CD4-positive, alpha-beta memory T cell (primary cell): ENCODE data around the gene PBX3. TPM values are rescaled to one million over a fixed set of nuclear protein-coding genes. Genes with fewer than 3 reads are reported as not detected.

Experiments
- CTCF ChIA-PET: fragments of 350-600 bp; sonication (Branson Sonifier 250); formaldehyde crosslinking; loops from one replicate; lab custom pipeline; 2021; ENCODE audit warnings: inconsistent platforms; ENCODE audit not compliant: partially characterized antibody; lab: Charles Lee
- POLR2A ChIA-PET: fragments of 350-600 bp; sonication (Branson Sonifier 250); formaldehyde crosslinking; loops from one replicate; lab custom pipeline; 2021; ENCODE audit not compliant: partially characterized antibody; lab: Charles Lee
- DNase-seq, 5 donors: peaks; one replicate each; pipeline versions ENCODE4 v3.0.0 to v3.0.0-alpha.2; 2020 to 2022; ENCODE audit warnings: mixed read lengths in 1 of 5
- H3K27ac ChIP-seq: one replicate; pipeline ENCODE4 v1.7.0; 2013; ENCODE audit warnings: low read depth, low read length
- H3K27me3 ChIP-seq: 2 replicates; pipeline ENCODE4 v1.7.0; 2013; ENCODE audit warnings: mild to moderate bottlenecking, low read length, moderate library complexity; ENCODE audit not compliant: insufficient read depth
- H3K36me3 ChIP-seq: 2 replicates; pipeline ENCODE4 v1.7.0; 2013; ENCODE audit warnings: mild to moderate bottlenecking, low read length, moderate library complexity; ENCODE audit not compliant: insufficient read depth
- H3K4me1 ChIP-seq: 2 replicates; pipeline ENCODE4 v1.7.0; 2013; ENCODE audit warnings: mild to moderate bottlenecking, low read length, moderate library complexity; ENCODE audit not compliant: insufficient read depth
- H3K4me3 ChIP-seq, 2 donors: one replicate each; pipeline ENCODE4 v1.7.0; 2013; ENCODE audit warnings: low read length in 2 of 2, mild to moderate bottlenecking in 1 of 2
- H3K9me3 ChIP-seq, 2 donors: one replicate each; pipeline ENCODE4 v1.7.0; 2013; ENCODE audit warnings: low read length in 2 of 2, control low read depth in 1 of 2; ENCODE audit not compliant: control insufficient read depth in 1 of 2
- H3K27ac Mint-ChIP-seq, 7 donors: one replicate each; pipeline ENCODE4 v1.8.0; 2020 to 2021; ENCODE audit warnings: mixed read lengths in 7 of 7, mild to moderate bottlenecking in 6 of 7, inconsistent platforms in 3 of 7, moderate library complexity in 3 of 7
- H3K27me3 Mint-ChIP-seq, 2 donors: one replicate each; pipeline ENCODE4 v1.8.0; 2020 to 2021; ENCODE audit warnings: mixed read lengths in 2 of 2
- H3K36me3 Mint-ChIP-seq, 2 donors: one replicate each; pipeline ENCODE4 v1.8.0; 2020 to 2021; ENCODE audit warnings: mixed read lengths in 2 of 2, inconsistent platforms in 1 of 2, mild to moderate bottlenecking in 1 of 2
- H3K4me1 Mint-ChIP-seq, 4 donors: one replicate each; pipeline ENCODE4 v1.8.0; 2020 to 2021; ENCODE audit warnings: mixed read lengths in 4 of 4, mild to moderate bottlenecking in 1 of 4
- H3K4me3 Mint-ChIP-seq, 8 donors: one replicate each; pipeline ENCODE4 v1.8.0; 2020 to 2021; ENCODE audit warnings: mixed read lengths in 8 of 8, mild to moderate bottlenecking in 7 of 8, moderate library complexity in 6 of 8, inconsistent platforms in 3 of 8
- H3K9me3 Mint-ChIP-seq, 8 donors: one replicate each; pipeline ENCODE4 v1.8.0; 2020 to 2021; ENCODE audit warnings: mixed read lengths in 8 of 8, mild to moderate bottlenecking in 5 of 8, inconsistent platforms in 3 of 8, moderate library complexity in 1 of 8
- intact Hi-C: fragments of 100-400 bp; cut with micrococcal nuclease; formaldehyde crosslinking; loops from one replicate; pipeline ENCODE4 v1.15.1; 2023
- polyA plus RNA-seq, 2 donors: library from polyadenylated mRNA; unstranded; fragments of 300-500 nt; fragmentation: Illumina TruSeq; gene quantifications; one replicate each; pipeline ENCODE4 v1.2.3, GENCODE V29; 2021
- total RNA-seq, 2 experiments: library from RNA; stranded (reverse); gene quantifications; one replicate each; pipeline ENCODE4 v1.2.3, GENCODE V29; 2021

The PBX3 gene
- total and polyA plus RNA-seq, 4 experiments from 2014 or later, result 2.2 to 17.0 (median 10.4) TPM

DNA sequence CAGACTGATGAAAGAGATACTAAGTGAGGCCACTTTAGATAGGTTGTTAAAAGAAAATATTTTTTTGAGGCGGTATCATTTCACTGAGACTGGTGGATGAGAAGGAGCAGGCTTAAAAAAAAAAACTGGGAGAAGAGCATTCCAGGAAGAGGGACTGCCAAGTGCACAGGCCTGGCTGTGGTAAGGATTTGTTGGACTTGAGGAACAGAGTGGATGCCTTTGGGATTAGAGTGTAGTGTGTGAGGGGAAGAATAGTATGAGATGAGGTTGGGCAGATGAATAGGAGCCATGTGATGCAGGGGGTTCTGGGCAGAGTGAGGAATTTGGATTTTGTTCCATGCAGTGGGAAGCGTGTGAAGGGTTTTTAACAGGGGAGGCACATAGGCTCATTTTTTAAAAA lies 57.9 kb downstream of the PBX3 start:
- no peaks in the 10 kb centered on the region for H3K9me3 ChIP-seq
- intact Hi-C loops, result no loop called here
- ChIA-PET CTCF (no interaction called here), POLR2A (no interaction called here)
- no peaks in the 10 kb centered on the region for H3K36me3 ChIP-seq
- H3K4me1 ChIP-seq, result no peaks in the 10 kb centered on the region
- no peaks in the 10 kb centered on the region for H3K27me3 Mint-ChIP-seq
- H3K27ac ChIP-seq, result no peak overlapping the region
- H3K4me3 Mint-ChIP-seq, result no peak overlapping the region
- no peak overlapping the region for H3K4me3 ChIP-seq
- H3K36me3 Mint-ChIP-seq, result peaks cover 0 to 3% of the 10 kb centered on the region in 2 donors
- DNase-seq, result no peak
- H3K4me1 Mint-ChIP-seq, result peaks cover 0 to 1% (median 0%) of the 10 kb centered on the region in 4 donors
- H3K27me3 ChIP-seq, result no peaks in the 10 kb centered on the region
- H3K27ac Mint-ChIP-seq, result no peak overlapping the region
- no peaks in the 10 kb centered on the region for H3K9me3 Mint-ChIP-seq

DNA sequence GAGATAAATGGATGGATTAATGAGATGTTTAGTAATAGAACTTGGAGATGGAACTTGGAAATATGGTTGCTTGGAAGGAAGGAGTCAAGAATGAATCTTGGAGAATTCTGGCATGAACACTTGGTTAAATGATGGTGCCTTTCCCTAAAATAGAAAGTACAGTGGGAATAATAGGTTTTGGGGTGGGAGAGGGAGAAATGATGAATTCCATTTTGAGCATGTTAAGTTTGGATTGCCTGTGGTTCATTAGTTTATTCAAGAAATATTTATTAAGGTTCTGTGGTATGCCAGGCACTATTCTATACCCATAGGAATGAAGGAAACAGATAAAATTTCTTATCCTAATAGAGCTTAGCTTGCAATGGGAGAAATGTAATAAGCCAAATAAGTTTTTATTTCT lies 58.4 kb downstream of the PBX3 start:
- Histone ChIP-seq H3K27ac (no peak overlapping the region), H3K4me1 (no peaks in the 10 kb centered on the region), H3K9me3 (no peaks in the 10 kb centered on the region), H3K4me3 (no peak overlapping the region), H3K36me3 (no peaks in the 10 kb centered on the region), H3K27me3 (no peaks in the 10 kb centered on the region)
- Mint-ChIP-seq H3K4me1 (peaks cover 0 to 1% (median 0%) of the 10 kb centered on the region in 4 donors), H3K36me3 (peaks cover 0 to 3% of the 10 kb centered on the region in 2 donors), H3K27ac (no peak overlapping the region), H3K27me3 (no peaks in the 10 kb centered on the region), H3K4me3 (no peak overlapping the region), H3K9me3 (no peaks in the 10 kb centered on the region)
- ChIA-PET POLR2A (no interaction called here), CTCF (no interaction called here)
- DNase-seq, result no peak
- intact Hi-C loops, result no loop called here

DNA sequence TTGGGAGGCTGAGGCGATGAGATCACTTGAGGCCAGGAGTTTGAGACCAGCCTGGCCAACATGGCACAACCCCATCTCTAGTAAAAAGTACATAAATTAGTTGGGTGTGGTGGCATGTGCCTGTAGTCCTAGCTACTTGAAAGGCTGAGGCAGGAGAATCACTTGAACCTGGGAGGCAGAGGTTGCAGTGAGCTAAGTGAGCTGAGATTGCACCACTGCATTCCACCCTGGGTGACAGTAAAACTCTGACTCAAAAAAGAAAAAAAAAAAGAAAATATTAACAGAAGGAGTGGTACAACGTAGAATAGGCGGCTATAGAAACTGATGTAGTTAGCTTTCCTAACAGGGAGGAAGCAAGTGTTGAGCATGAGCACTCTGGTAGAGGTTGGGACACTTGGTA lies 59.9 kb downstream of the PBX3 start:
- ChIA-PET CTCF (no interaction called here), POLR2A (no interaction called here)
- peaks cover 0 to 1% (median 0%) of the 10 kb centered on the region in 4 donors for H3K4me1 Mint-ChIP-seq
- no peaks in the 10 kb centered on the region for H3K36me3 Mint-ChIP-seq
- no peak overlapping the region for H3K27ac Mint-ChIP-seq
- no peaks in the 10 kb centered on the region for H3K27me3 Mint-ChIP-seq
- Histone ChIP-seq H3K27me3 (no peaks in the 10 kb centered on the region), H3K4me1 (no peaks in the 10 kb centered on the region), H3K36me3 (no peaks in the 10 kb centered on the region), H3K27ac (no peak overlapping the region), H3K4me3 (no peak overlapping the region), H3K9me3 (no peaks in the 10 kb centered on the region)
- no peak overlapping the region for H3K4me3 Mint-ChIP-seq
- intact Hi-C loops, result no loop called here
- DNase-seq, result no peak
- no peaks in the 10 kb centered on the region for H3K9me3 Mint-ChIP-seq

DNA sequence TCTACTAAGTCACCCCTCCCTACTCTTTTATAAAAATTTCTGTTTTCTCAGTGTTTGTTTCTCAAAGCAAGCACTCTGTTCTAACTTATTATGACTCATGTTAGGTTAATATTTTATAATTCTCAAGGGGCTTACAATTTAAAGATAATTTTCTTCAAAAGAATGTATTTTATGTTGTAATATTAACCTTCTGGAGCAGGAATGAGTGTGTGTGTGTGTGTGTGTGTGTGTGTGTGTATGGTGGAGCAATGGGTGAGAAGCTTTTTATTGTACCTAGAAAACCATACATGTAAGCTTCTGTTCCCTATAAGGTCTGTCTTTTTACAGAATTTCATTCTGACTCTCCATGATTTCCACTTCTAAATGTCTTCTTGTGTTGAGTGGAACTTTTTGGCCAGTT lies 63.0 kb downstream of the PBX3 start:
- Mint-ChIP-seq H3K9me3 (no peaks in the 10 kb centered on the region), H3K4me3 (no peak overlapping the region)

DNA sequence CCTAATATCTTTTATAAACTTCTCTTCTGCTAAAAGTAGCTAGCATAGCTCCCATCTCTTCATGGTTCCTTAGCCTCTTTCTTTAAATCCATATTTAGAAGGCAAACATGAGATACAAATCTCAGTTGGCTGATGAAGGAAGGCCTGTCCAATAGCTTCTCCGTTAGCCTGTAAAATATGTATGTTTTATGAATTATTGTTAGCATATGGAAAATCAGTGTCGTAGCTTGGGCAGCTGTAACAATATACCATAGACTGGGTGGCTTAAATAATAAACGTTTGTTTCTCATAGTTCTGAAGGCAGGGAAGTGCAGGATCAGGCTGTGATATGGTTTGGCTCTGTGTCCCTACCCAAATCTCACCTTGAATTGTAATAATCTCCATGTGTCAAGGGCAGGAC lies 63.8 kb downstream of the PBX3 start:
- ChIA-PET POLR2A (no interaction called here), CTCF (no interaction called here)
- Histone ChIP-seq H3K4me1 (no peaks in the 10 kb centered on the region), H3K9me3 (no peaks in the 10 kb centered on the region), H3K27ac (no peak overlapping the region), H3K27me3 (no peaks in the 10 kb centered on the region), H3K4me3 (no peak overlapping the region), H3K36me3 (no peaks in the 10 kb centered on the region)
- H3K4me1 Mint-ChIP-seq, result peaks cover 0 to 1% (median 0%) of the 10 kb centered on the region in 4 donors
- no peaks in the 10 kb centered on the region for H3K27me3 Mint-ChIP-seq
- H3K27ac Mint-ChIP-seq, result peak overlapping the region in 1 of 7 donors; percentile 27
- no peak overlapping the region for H3K4me3 Mint-ChIP-seq
- DNase-seq, result no peak
- H3K9me3 Mint-ChIP-seq, result no peaks in the 10 kb centered on the region
- intact Hi-C loops, result no loop called here
- H3K36me3 Mint-ChIP-seq, result no peaks in the 10 kb centered on the region

More for the DNA sequence above, 63.0 kb downstream of the PBX3 start:
- H3K27me3 Mint-ChIP-seq, result no peaks in the 10 kb centered on the region
- H3K36me3 Mint-ChIP-seq, result no peaks in the 10 kb centered on the region
- DNase-seq, result no peak
- Histone ChIP-seq H3K27ac (no peak overlapping the region), H3K9me3 (no peaks in the 10 kb centered on the region), H3K27me3 (no peaks in the 10 kb centered on the region), H3K4me1 (no peaks in the 10 kb centered on the region), H3K4me3 (no peak overlapping the region), H3K36me3 (no peaks in the 10 kb centered on the region)
- peaks cover 0 to 1% (median 0%) of the 10 kb centered on the region in 4 donors for H3K4me1 Mint-ChIP-seq
- H3K27ac Mint-ChIP-seq, result no peak overlapping the region
- CTCF ChIA-PET, result no interaction called here
- intact Hi-C loops, result no loop called here
- POLR2A ChIA-PET, result no interaction called here

DNA sequence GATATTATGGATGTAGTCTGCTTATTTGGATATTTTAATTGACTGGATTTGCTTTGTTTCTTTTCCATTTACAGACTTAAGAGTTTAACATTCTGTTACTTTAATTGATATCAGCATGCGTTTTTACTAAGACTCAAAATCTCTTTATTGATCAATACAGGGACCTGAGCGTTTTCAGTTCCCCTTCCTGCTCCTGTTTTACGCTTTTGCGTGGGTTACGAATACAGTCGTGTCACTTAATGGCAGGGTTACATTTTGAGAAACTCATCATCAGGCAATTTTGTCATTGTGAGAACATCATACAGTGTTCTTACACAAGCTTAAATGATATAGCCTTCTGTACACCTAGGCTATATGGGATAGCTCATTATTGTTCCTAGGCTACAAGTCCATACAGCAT lies 65.2 kb downstream of the PBX3 start:
- no peaks in the 10 kb centered on the region for H3K36me3 ChIP-seq
- H3K4me1 ChIP-seq, result no peaks in the 10 kb centered on the region
- H3K27ac ChIP-seq, result no peak overlapping the region
- CTCF ChIA-PET, result interaction anchor here (1.2 kb wide), 1 partner anchor 15 kb away, joined by 3 read pairs; no protein-coding TSS in a partner anchor
- no peak overlapping the region for H3K4me3 ChIP-seq
- no peaks in the 10 kb centered on the region for H3K36me3 Mint-ChIP-seq
- no peaks in the 10 kb centered on the region for H3K9me3 ChIP-seq
- no peaks in the 10 kb centered on the region for H3K9me3 Mint-ChIP-seq
- no peak overlapping the region for H3K27ac Mint-ChIP-seq
- intact Hi-C loops, result no loop called here
- H3K27me3 Mint-ChIP-seq, result no peaks in the 10 kb centered on the region
- POLR2A ChIA-PET, result interaction anchor here (0.6 to 1.1 kb wide), 2 partner anchors 18 to 1054 kb away, joined by 4 to 5 read pairs; no protein-coding TSS in a partner anchor
- peaks cover 0 to 1% (median 0%) of the 10 kb centered on the region in 4 donors for H3K4me1 Mint-ChIP-seq
- H3K27me3 ChIP-seq, result no peaks in the 10 kb centered on the region
- no peak for DNase-seq
- no peak overlapping the region for H3K4me3 Mint-ChIP-seq

DNA sequence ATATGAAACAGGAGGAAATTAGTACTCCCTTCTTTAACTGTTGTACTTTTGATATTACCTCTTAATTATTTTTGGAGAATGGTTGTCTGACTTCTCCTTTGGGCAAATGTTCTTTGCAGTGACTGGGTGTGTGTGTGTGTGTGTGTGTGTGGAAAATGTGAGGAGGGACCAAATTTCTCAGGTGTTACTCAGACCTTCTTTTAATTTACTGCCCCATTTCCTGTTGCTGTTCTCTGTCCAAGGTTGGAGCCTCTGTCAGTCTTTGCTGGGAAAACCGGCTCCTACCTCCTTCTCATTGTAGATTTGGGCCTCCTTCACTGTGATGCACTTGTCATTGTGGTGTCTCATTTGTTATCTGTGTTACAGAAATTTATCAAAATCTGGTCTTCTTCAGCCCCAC lies 68.4 kb downstream of the PBX3 start:
- peaks cover 0 to 6% (median 4%) of the 10 kb centered on the region in 4 donors for H3K4me1 Mint-ChIP-seq
- Histone ChIP-seq H3K9me3 (no peaks in the 10 kb centered on the region), H3K4me3 (no peak overlapping the region), H3K4me1 (no peaks in the 10 kb centered on the region), H3K27ac (no peak overlapping the region), H3K27me3 (no peaks in the 10 kb centered on the region), H3K36me3 (no peaks in the 10 kb centered on the region)
- CTCF ChIA-PET, result no interaction called here
- DNase-seq, result no peak
- H3K4me3 Mint-ChIP-seq, result no peak overlapping the region
- POLR2A ChIA-PET, result no interaction called here
- H3K27me3 Mint-ChIP-seq, result no peaks in the 10 kb centered on the region
- no peak overlapping the region for H3K27ac Mint-ChIP-seq
- no peaks in the 10 kb centered on the region for H3K36me3 Mint-ChIP-seq
- H3K9me3 Mint-ChIP-seq, result no peaks in the 10 kb centered on the region
- intact Hi-C loops, result no loop called here

DNA sequence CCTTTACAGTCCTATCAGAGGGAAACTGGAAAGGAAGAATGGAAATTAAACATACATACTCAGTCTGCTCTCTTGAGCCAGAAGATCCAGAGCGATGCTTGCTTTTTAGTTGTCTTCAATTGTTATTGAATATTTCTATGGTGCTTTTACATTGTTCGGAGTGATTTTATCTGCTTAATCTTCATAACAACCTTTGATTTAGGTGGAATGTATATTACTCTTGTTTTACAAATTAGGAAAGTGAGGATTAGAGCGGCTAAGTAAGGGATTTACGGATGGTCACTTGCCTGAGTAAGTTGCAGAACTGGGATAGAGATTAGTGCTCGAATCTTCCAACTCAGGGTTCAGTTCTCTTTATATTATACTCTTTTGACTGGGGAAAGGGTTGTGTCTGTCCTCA lies 69.1 kb downstream of the PBX3 start:
- Mint-ChIP-seq H3K36me3 (no peaks in the 10 kb centered on the region), H3K27me3 (no peaks in the 10 kb centered on the region), H3K4me3 (no peak overlapping the region), H3K4me1 (peaks cover 0 to 6% (median 4%) of the 10 kb centered on the region in 4 donors), H3K9me3 (no peaks in the 10 kb centered on the region), H3K27ac (no peak overlapping the region)
- H3K27ac ChIP-seq, result no peak overlapping the region
- no peaks in the 10 kb centered on the region for H3K9me3 ChIP-seq
- intact Hi-C loops, result no loop called here
- H3K4me1 ChIP-seq, result no peaks in the 10 kb centered on the region
- ChIA-PET POLR2A (no interaction called here), CTCF (no interaction called here)
- H3K27me3 ChIP-seq, result no peaks in the 10 kb centered on the region
- DNase-seq, result no peak
- no peak overlapping the region for H3K4me3 ChIP-seq
- no peaks in the 10 kb centered on the region for H3K36me3 ChIP-seq
